ENCODE data around the gene PC.

DNA sequence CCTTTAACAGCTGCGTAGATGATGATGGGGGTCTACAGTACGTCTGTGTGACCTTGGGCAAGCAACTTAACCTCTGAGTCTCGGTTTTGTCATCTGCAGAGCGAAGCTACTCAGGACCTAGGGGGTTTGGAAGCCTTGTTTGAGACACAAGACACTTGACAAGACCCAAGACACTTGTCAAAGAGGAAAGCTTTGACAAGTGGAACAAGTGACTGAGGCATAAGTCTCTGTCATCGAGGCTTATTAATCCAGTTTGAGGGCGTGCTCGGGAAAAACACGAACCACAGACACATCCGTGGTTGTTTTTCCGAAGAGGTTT, 732 bp upstream of the PC start:
- TF ChIP-seq POLR2A (IDR thresholded peaks at IDR 0.05; ENCODE audit: low read depth, low read length) (no peak), POLR2AphosphoS5 (IDR thresholded peaks at IDR 0.05; ENCODE audit: low read depth, low read length) (no peak), PAX5 (IDR thresholded peaks at IDR 0.05; ENCODE audit: insufficient read depth, low read length, severe bottlenecking) (no peak)

Data from GM12891 (cell line).